Stomach smooth muscle (tissue), 2 donors: ENCODE results near the gene ZMAT5.
"Not testable (repeated sequence)": the region's sequence is repeated elsewhere in the genome, so short reads cannot be mapped to it uniquely, and the experiment has no call there.

Experiments used
- H3K27ac ChIP-seq: one replicate; pipeline ENCODE4 v1.7.0; 2013; ENCODE audit warnings: mild to moderate bottlenecking, low read length, inconsistent platforms
- H3K27me3 ChIP-seq, 2 donors: one replicate each; pipeline ENCODE4 v1.7.0; 2013; ENCODE audit warnings: low read length in 2 of 2; ENCODE audit not compliant: insufficient read depth in 2 of 2, control insufficient read depth in 1 of 2
- H3K36me3 ChIP-seq, 2 donors: one replicate each; pipeline ENCODE4 v1.7.0; 2013; ENCODE audit warnings: low read length in 2 of 2; ENCODE audit not compliant: control insufficient read depth in 2 of 2, insufficient read depth in 2 of 2
- H3K4me1 ChIP-seq: one replicate; pipeline ENCODE4 v1.7.0; 2013; ENCODE audit warnings: low read length; ENCODE audit not compliant: control insufficient read depth, insufficient read depth
- H3K4me3 ChIP-seq, 2 donors: one replicate each; pipeline ENCODE4 v1.7.0; 2013; ENCODE audit warnings: low read length in 2 of 2
- H3K9ac ChIP-seq, 2 donors: one replicate each; pipeline ENCODE4 v1.7.0; 2013; ENCODE audit warnings: low read length in 2 of 2, mild to moderate bottlenecking in 1 of 2
- H3K9me3 ChIP-seq, 2 donors: one replicate each; pipeline ENCODE4 v1.7.0; 2013; ENCODE audit warnings: low read length in 2 of 2; ENCODE audit not compliant: control insufficient read depth in 2 of 2
- donor health status: healthy.
- donor health status: Pancreatic carcinoma.

Gene ZMAT5

GRCh38 chr22:29768052-29768693 is 1.4 kb upstream of the ZMAT5 start:
- Histone ChIP-seq H3K9me3 (no peaks in the 10 kb centered on the region), H3K36me3 (peaks cover 13 to 14% of the 10 kb centered on the region in 2 donors), H3K9ac (peak overlapping the region; percentile 99 to 100), H3K4me1 (peaks cover 29% of the 10 kb centered on the region), H3K27ac (peak overlapping the region; percentile 95), H3K27me3 (no peaks in the 10 kb centered on the region), H3K4me3 (peak overlapping the region; percentile 100)

DNA sequence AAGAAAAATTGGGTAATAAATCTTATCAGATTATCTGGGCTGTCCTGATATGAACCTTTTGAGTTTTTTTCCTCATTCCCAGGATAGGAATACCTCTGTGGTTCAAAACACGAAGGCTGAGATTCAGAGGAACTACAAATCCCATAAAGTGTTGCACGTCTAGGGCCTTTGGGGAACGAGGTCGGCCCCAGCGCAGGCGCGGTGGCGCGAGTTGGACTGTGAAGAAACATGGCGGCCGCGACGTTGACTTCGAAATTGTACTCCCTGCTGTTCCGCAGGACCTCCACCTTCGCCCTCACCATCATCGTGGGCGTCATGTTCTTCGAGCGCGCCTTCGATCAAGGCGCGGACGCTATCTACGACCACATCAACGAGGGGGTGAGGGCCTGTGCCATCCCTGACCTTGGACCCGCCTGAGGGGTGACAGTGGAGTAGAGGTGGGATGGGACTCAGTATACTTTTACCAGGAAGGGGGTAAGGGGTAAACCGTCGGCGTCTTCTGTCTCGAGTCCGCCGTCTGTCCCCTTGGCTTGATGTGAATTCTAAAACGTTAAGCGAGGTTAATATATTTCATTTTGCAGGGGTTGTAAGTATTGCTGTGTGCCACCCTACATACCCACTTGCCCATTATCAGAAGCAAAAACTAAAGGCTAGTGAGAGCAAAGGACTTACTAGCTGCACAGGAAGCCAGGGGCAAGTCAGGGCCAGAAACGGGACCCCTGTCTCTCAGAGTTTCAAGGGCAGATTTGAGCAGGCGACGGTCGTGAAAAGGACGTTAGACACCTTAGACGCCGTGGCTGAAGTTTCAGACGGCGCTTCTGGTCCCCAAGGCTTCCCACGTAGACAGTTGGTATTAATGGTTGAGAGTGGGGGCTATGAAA is 604 bp upstream of the ZMAT5 start, which contains the start of gene UQCR10:
Gene UQCR10 (plus strand): TSS at position 199 of the 881 bp plus-strand sequence. CDS start 30 bp downstream, at position 229.
- peaks cover 28% of the 10 kb centered on the region for H3K4me1 ChIP-seq
- peak within 1 kb of the TSS; percentile 100 for H3K4me3 ChIP-seq
- peak within 1 kb of the TSS; percentile 99 to 100 for H3K9ac ChIP-seq
- H3K27ac ChIP-seq: peak within 1 kb of the TSS; percentile 95
- H3K36me3 ChIP-seq: peaks cover 13 to 14% of the 10 kb centered on the region in 2 donors
- no peaks in the 10 kb centered on the region for H3K27me3 ChIP-seq
- no peaks in the 10 kb centered on the region for H3K9me3 ChIP-seq

- Histone ChIP-seq H3K4me3 (peak overlapping the region; percentile 100), H3K4me1 (peaks cover 28% of the 10 kb centered on the region), H3K36me3 (peaks cover 13% of the 10 kb centered on the region in 2 donors), H3K27me3 (no peaks in the 10 kb centered on the region), H3K27ac (no peak overlapping the region), H3K9me3 (no peaks in the 10 kb centered on the region), H3K9ac (peak overlapping the region; percentile 80 to 99)
These were observed 739 bp downstream of the ZMAT5 start for GRCh38 chr22:29765905-29766631.

DNA sequence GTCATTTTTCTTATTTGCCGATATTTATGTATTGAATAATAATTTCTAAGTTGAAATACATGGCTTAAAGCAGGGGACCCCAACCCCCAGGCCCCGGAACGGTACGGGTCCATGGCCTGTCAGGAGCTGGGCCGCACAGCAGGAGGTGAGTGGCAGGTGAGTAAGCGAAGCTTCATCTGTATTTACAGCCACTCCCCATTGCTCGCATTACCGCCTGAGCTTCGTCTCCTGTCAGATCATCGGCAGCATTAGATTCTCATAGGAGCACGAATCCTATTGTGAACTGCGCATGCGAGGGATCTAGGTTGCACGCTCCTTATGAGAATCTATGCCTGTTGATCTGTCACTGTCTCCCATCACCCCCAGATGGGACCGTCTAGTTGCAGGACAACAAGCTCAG is 4.5 kb downstream of the ZMAT5 start:
- Histone ChIP-seq H3K27me3 (no peaks in the 10 kb centered on the region), H3K4me1 (peaks cover 10% of the 10 kb centered on the region), H3K9me3 (no peaks in the 10 kb centered on the region), H3K27ac (no peak overlapping the region), H3K4me3 (no peak overlapping the region), H3K36me3 (no peaks in the 10 kb centered on the region), H3K9ac (no peak overlapping the region)

- no peak overlapping the region for H3K27ac ChIP-seq
These were observed 7.8 kb downstream of the ZMAT5 start for GRCh38 chr22:29758959-29759358.

GRCh38 chr22:29758068-29758622 is 8.7 kb downstream of the ZMAT5 start:
- Histone ChIP-seq H3K9ac (no peak overlapping the region), H3K9me3 (no peaks in the 10 kb centered on the region), H3K36me3 (peaks cover 0 to 6% of the 10 kb centered on the region in 2 donors), H3K27me3 (no peaks in the 10 kb centered on the region), H3K4me3 (no peak overlapping the region), H3K4me1 (no peaks in the 10 kb centered on the region), H3K27ac (no peak overlapping the region)

More at GRCh38 chr22:29758959-29759358, 7.8 kb downstream of the ZMAT5 start:
- Histone ChIP-seq H3K4me1 (no peaks in the 10 kb centered on the region), H3K4me3 (no peak overlapping the region), H3K36me3 (peaks cover 0 to 4% of the 10 kb centered on the region in 2 donors), H3K9me3 (no peaks in the 10 kb centered on the region), H3K27me3 (no peaks in the 10 kb centered on the region), H3K9ac (no peak overlapping the region)

DNA sequence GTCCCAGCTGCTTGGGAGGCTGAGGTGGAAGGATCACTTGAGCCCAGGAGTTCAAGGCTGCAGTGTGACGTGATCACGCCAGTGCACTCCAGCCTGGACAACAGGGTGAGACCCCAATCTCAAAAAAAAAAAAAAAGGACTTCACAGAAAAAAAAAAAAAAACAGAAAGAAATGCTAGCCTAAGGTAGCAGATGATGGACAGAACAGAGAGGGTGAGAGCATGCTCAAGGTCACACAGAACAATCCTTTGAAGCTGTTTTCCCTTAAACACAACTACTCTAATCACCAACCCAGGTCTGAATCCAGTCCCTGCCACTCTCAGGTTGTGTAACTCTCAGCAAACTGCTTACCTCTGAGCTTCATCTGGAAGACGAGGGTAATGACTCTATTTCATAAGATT is 9.7 kb downstream of the ZMAT5 start:
- H3K27me3 ChIP-seq: no peaks in the 10 kb centered on the region
- H3K9me3 ChIP-seq: no peaks in the 10 kb centered on the region
- peaks cover 0 to 6% of the 10 kb centered on the region in 2 donors for H3K36me3 ChIP-seq
- no peak overlapping the region for H3K9ac ChIP-seq
- H3K4me3 ChIP-seq: no peak overlapping the region
- H3K27ac ChIP-seq: no peak overlapping the region
- H3K4me1 ChIP-seq: no peaks in the 10 kb centered on the region

DNA sequence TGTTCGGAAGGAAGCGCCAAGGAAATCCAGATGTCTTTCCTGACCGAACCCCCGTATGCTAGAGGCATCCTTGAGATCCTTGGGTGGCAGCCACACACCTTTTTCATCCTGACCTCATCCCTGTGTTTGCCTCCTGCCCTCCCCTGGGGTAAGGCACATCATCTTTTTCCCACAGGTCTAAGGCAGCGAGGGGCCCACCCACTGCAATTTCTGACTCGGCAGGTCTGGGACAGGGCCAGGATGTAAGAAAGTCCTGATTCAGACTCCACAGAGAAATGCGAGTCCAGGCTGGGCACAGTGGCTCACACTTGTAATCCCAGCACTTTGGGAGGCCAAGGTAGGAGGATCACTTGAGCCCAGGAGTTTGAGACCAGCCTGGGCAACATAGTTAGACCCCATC is 10.5 kb downstream of the ZMAT5 start:
- no peaks in the 10 kb centered on the region for H3K9me3 ChIP-seq
- H3K36me3 ChIP-seq: peaks cover 0 to 6% of the 10 kb centered on the region in 2 donors
- no peak overlapping the region for H3K4me3 ChIP-seq
- no peaks in the 10 kb centered on the region for H3K27me3 ChIP-seq
- H3K27ac ChIP-seq: no peak overlapping the region
- no peaks in the 10 kb centered on the region for H3K4me1 ChIP-seq
- H3K9ac ChIP-seq: no peak overlapping the region

- Histone ChIP-seq H3K36me3 (peaks cover 0 to 6% of the 10 kb centered on the region in 2 donors), H3K9ac (no peak overlapping the region), H3K9me3 (no peaks in the 10 kb centered on the region), H3K4me3 (no peak overlapping the region), H3K27ac (no peak overlapping the region), H3K27me3 (no peaks in the 10 kb centered on the region), H3K4me1 (no peaks in the 10 kb centered on the region)
These were observed 10.9 kb downstream of the ZMAT5 start for GRCh38 chr22:29755889-29756288.

GRCh38 chr22:29754658-29755395 is 12.0 kb downstream of the ZMAT5 start:
- not testable (repeated sequence) for H3K9me3 ChIP-seq, H3K27ac ChIP-seq, H3K4me3 ChIP-seq, H3K4me1 ChIP-seq, H3K27me3 ChIP-seq, H3K9ac ChIP-seq, H3K36me3 ChIP-seq
